ENCODE measurements around the gene PADI1. TPM values are rescaled to one million over a fixed set of nuclear protein-coding genes. Genes with fewer than 3 reads are reported as not detected.

PADI1 gene
- total and polyA plus RNA-seq, 4 donors: 4.9 TPM; not detected in 3

GRCh38 chr1:17265162-17265561, 60.2 kb downstream of the PADI1 start (continued):
- TF ChIP-seq CTCF (IDR thresholded peaks at IDR 0.05; ENCODE audit: low read depth, low read length, missing input control): no peak
- TF ChIP-seq JUND (IDR thresholded peaks at IDR 0.05): no peak
- no peak for TF ChIP-seq NR2F2 (IDR thresholded peaks at IDR 0.05)
- TF ChIP-seq SP1 (IDR thresholded peaks at IDR 0.05): no peak

- Histone ChIP-seq H3K27me3 (ENCODE audit: control insufficient read depth in 4 of 4, insufficient read depth in 4 of 4, low read length in 3 of 4) (no peaks in the 10 kb centered on the region), H3K9ac (ENCODE audit: low read depth in 1 of 2, low read length in 2 of 2) (no peak overlapping the region), H3K4me3 (ENCODE audit: low read depth in 1 of 3, low read length in 3 of 3) (no peak overlapping the region), H3K36me3 (ENCODE audit: control insufficient read depth in 4 of 4, insufficient read depth in 3 of 4, low read depth in 1 of 4, low read length in 3 of 4) (no peaks in the 10 kb centered on the region), H3K4me1 (ENCODE audit: control insufficient read depth in 4 of 4, insufficient read depth in 4 of 4, low read length in 3 of 4) (no peaks in the 10 kb centered on the region), H3K9me3 (ENCODE audit: control insufficient read depth in 4 of 4, low read length in 3 of 4) (no peaks in the 10 kb centered on the region), H3K27ac (ENCODE audit: low read depth in 1 of 2, low read length in 2 of 2) (no peak overlapping the region)
- WGBS: 89% methylated on average over 4 of the region's 4 CpGs
- TF ChIP-seq SP1 (IDR thresholded peaks at IDR 0.05): no peak
- no peak for TF ChIP-seq HNF4G (IDR thresholded peaks at IDR 0.05)
- TF ChIP-seq CTCF (IDR thresholded peaks at IDR 0.05; ENCODE audit: low read depth, low read length, missing input control): no peak
- TF ChIP-seq, protein P1, sequence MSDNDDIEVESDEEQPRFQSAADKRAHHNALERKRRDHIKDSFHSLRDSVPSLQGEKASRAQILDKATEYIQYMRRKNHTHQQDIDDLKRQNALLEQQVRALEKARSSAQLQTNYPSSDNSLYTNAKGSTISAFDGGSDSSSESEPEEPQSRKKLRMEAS (IDR thresholded peaks at IDR 0.05): no peak
- no peak for TF ChIP-seq NR2F2 (IDR thresholded peaks at IDR 0.05)
- TF ChIP-seq REST (IDR thresholded peaks at IDR 0.05): no peak
- no peak for TF ChIP-seq FOXA1 (IDR thresholded peaks at IDR 0.05)
- TF ChIP-seq TAF1 (conservative IDR thresholded peaks at IDR 0.05): no peak
- TF ChIP-seq HNF4A (conservative IDR thresholded peaks at IDR 0.05): no peak
- no peak for TF ChIP-seq ZBTB33 (IDR thresholded peaks at IDR 0.05)
- no peak for TF ChIP-seq JUND (IDR thresholded peaks at IDR 0.05)
- TF ChIP-seq EGR1 (IDR thresholded peaks at IDR 0.05; ENCODE audit: low read depth in 2 of 2): no peak
- TF ChIP-seq RAD21 (IDR thresholded peaks at IDR 0.05): no peak
- no peak for TF ChIP-seq RXRA (IDR thresholded peaks at IDR 0.05)
- TF ChIP-seq YY1 (IDR thresholded peaks at IDR 0.05): no peak
- no peak for TF ChIP-seq FOXA2 (IDR thresholded peaks at IDR 0.05)
- TF ChIP-seq, protein P2, sequence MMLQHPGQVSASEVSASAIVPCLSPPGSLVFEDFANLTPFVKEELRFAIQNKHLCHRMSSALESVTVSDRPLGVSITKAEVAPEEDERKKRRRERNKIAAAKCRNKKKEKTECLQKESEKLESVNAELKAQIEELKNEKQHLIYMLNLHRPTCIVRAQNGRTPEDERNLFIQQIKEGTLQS (IDR thresholded peaks at IDR 0.05): no peak
- TF ChIP-seq GABPA (IDR thresholded peaks at IDR 0.05 in 1 of 2, conservative IDR thresholded peaks at IDR 0.05 in 1 of 2): no peak
- no peak for DNase-seq (ENCODE audit: low spot score)
Measured at GRCh38 chr1:17265950-17266349, 61.0 kb downstream of the PADI1 start.

Measured in liver (tissue), 9 donors.